GM19351 (cell line): ENCODE results near the gene ALG8.
A peak's percentile ranks its signal among the peaks of the same experiment; 100 is the strongest.
"Not testable (repeated sequence)": the region's sequence is repeated elsewhere in the genome, so short reads cannot be mapped to it uniquely, and the experiment has no call there.

Experiments
- ATAC-seq: cut with Tn5 transposase; IDR thresholded peaks from one replicate; pipeline ENCODE4 v1.9.1; 2021; ENCODE audit warnings: mild to moderate bottlenecking, moderate library complexity; ENCODE audit not compliant: unreplicated experiment

The ALG8 gene

GRCh38 chr11:78139422-78140391 lies at the start of gene ALG8:
ALG8 (minus strand) TSS chr11:78139626; CDS start chr11:78139588, 38 bp downstream.
- peak; percentile 91 for ATAC-seq

- ATAC-seq = peak; percentile 92
These were observed 49.1 kb upstream of the ALG8 start, which contains the start of the genes KCTD21 and USP35 for GRCh38 chr11:78188286-78189173. KCTD21 (minus strand) TSS chr11:78188626; CDS start chr11:78174554, 14,072 bp downstream. USP35 (plus strand) TSS chr11:78188919; CDS start chr11:78196246, 7,327 bp downstream.

- peak; percentile 29 for ATAC-seq
These were observed 48.2 kb upstream of the ALG8 start for GRCh38 chr11:78187366-78188285.

GRCh38 chr11:78181185-78181584 lies 41.8 kb upstream of the ALG8 start:
- ATAC-seq = no peak

- no peak for ATAC-seq
These were observed 41.3 kb upstream of the ALG8 start for GRCh38 chr11:78180751-78181150.

- no peak for ATAC-seq
These were observed 40.1 kb upstream of the ALG8 start for GRCh38 chr11:78179459-78180071.

- no peak for ATAC-seq
These were observed 37.8 kb upstream of the ALG8 start for GRCh38 chr11:78177216-78177615.

GRCh38 chr11:78176605-78177141 lies 37.2 kb upstream of the ALG8 start:
- ATAC-seq = no peak

GRCh38 chr11:78175862-78176261 lies 36.4 kb upstream of the ALG8 start:
- not testable (repeated sequence) for ATAC-seq

GRCh38 chr11:78171951-78172350 lies 32.5 kb upstream of the ALG8 start:
- no peak for ATAC-seq

- ATAC-seq = no peak
These were observed 31.6 kb upstream of the ALG8 start for GRCh38 chr11:78170874-78171549.

GRCh38 chr11:78170413-78170812 lies 31.0 kb upstream of the ALG8 start:
- ATAC-seq = no peak

GRCh38 chr11:78168539-78169477 lies 29.4 kb upstream of the ALG8 start:
- no peak for ATAC-seq

- ATAC-seq = no peak
These were observed 27.5 kb upstream of the ALG8 start for GRCh38 chr11:78166855-78167469.

- ATAC-seq = no peak
These were observed 25.0 kb upstream of the ALG8 start for GRCh38 chr11:78164471-78164870.

- no peak for ATAC-seq
These were observed 24.4 kb upstream of the ALG8 start for GRCh38 chr11:78163828-78164227.

- no peak for ATAC-seq
These were observed 22.5 kb upstream of the ALG8 start for GRCh38 chr11:78161962-78162371.
